Superior temporal gyrus (tissue), 1 donor: ENCODE results near the gene SP2.

Experiments used
- DNase-seq: peaks from one replicate; pipeline ENCODE4 v3.0.0-alpha.2; 2016; ENCODE audit errors: extremely low spot score

SP2 gene

DNA sequence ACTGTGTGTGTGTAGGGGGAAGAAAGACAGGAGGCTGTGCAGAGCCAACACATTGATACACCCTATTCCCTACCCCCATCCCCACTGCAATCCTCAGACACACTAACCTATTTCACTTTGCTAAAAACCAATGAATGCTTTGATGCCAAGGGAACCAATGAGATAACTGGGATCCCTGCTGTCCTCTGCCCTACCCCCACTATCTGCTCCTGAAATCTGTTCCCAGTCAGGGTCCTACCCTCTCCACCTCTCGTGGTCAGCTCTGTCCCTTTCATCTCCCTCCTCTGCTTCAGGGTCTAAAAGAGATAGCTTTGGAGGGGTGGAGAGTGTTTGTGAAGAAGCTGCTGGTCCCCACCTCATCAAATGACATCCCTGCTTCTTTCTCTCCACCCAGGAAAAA is 26.0 kb upstream of the SP2 start:
- DNase-seq = no peak

DNA sequence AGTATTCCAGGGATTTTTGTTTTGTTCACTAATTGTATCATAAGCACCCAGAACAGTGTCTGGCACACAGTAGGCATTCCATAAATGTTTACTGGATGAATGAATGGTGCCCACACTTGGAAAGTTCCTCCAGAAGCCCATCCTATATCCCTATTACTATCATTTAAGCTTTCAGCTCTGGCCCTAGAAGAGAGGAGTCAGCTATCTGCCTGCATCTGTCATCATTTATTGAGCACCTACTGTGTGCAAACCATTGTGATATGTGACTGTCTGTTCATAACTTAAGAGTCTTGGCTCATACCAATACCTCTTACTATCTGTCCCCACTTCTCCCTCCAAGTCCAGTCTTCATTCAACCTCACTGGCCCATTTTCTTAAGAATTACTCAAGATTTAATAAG is 25.0 kb upstream of the SP2 start:
- no peak for DNase-seq

DNA sequence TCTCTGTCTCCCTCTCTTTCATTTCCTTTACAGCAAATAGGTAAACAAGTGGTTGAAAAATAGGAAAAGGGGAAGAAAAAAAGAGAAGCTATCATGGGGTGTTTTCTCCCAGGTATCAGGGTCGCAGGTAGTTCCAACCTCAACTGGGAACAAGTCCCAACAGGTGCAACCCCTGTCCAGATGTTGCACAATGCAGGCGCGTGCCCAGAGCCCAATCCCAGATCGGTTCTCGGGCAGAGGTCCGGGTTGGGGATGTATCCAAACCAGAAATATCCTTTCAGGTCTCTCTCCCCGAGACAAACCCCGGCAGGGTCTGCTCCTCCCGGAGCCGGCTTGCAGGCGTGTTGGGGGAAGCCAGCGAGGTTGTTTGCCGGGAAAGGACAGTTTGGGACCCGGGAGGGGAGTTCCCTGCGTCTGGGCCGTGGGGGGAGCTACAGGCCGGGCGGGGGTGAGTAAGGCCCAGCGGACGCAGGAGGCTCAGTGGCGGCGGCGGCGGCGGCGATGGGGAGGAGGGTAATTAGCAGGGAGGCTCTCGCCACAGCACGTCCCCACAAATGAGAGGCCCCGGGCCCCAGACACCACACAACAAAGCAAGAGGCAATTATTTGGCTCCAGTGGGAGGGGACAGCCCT is 23.9 kb upstream of the SP2 start:
- DNase-seq = no peak

DNA sequence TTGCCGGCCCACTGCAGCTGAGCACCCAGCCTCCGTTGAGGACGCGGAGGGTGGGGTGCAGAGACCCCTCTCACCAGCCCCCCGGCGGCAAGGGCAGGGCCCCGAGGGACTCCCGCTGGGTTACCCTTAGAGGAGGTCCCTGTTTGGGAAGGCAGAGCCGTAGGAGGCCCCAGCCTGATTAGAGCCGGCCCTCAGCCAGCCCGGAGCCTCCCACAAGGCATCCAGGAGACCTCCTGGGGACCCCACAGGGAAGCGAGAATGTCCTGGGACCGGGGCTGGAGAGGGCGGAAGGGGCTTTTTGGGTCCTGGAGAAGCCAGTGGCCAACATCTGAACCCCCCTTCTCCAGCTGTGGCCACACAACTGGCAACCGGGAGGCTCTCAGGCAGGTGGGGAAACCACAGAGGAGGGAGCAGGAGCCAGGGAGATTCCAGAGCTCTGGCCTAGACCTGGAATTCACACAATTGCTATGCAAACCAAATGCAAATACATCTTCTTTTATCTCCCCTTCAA is 23.3 kb upstream of the SP2 start:
- no peak for DNase-seq

DNA sequence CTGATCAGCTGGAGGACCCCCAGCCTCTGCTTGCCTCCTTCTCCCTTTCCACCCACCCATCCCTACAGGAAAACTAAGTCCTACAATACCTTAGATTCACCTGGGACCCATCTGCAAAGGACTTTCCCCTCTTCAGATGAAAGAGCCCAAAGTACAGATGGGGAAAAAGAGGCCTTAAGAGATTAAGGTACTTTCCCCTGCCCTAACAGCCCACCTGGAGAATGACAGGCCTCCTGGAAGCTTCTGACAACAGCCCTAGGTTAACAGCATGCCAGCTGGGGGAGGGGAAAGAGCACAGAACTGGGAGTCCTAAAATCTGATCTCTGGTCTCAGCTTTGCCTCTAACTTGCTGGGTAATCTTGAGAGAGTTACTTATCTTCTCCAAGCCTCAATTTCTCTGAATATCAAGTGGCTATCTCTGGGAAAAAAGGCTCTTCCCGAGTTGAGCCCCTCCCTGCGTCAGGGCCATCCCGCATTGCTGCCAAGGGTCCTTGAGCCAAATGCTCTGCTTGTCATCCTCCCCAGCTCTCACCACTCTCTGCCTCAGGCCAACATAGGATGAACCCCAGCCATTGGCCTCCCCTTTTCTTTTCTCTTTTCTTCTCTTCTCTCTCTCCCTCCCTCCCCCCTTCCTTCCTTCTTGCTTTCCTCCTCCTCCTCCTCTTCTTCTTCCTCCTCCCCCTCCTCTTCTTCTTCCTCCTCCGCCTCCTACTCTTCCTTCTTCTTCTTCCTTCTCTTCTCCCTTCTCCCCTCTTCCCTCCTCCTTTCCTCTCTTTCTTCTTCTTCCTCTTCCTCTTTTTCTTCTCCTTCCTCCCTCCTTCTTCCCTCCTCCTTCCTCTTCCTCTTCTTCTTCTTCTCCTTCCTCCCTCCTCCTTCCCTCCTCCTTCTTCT is 22.6 kb upstream of the SP2 start:
- no peak for DNase-seq

DNA sequence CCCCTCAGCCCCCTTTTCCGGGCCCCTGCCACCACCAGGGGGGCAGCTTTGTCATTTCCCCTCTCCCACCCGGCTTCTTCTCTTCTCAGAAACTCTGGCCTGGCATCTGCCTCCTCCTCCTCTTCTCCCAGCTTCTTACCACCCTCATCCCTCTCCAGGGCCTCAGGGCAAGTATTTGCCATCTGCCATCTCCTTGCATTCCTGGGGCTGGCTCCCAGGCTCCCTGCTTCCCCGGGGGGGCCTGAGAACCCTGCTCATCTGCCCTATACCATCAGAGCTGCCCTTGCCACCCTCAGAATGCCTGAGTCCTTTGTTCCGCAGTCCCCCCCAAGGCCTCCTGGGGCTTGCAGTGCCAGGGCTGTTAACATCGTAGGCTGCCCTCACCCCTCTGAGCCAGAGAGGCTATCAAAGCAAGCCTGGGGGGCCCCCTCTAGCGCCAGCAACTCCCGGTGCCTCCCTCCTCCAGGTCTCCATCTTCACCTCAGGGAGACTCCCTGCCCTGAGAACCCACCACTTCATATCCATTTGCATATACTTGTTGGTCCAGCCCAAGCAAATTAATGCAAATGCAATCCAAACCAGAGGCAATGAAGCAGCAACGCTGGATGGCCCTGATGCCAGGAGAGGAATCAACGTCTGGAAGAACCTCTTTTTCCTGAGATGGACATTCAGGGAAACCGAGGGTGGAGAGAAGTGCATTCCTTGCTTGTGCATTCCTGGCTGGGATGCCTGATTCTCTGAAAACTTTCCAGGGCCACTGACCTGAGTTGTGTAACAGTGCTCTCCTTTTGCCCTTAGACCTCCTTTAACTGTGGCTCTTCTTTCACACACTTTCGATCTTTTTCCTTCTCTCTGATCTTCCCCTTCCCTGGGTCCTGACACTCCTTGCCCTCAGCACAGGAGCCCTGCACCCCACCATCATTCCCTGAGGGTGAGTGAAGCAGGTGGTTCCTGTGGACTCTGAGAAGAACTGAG is 20.7 kb upstream of the SP2 start:
- no peak for DNase-seq

DNA sequence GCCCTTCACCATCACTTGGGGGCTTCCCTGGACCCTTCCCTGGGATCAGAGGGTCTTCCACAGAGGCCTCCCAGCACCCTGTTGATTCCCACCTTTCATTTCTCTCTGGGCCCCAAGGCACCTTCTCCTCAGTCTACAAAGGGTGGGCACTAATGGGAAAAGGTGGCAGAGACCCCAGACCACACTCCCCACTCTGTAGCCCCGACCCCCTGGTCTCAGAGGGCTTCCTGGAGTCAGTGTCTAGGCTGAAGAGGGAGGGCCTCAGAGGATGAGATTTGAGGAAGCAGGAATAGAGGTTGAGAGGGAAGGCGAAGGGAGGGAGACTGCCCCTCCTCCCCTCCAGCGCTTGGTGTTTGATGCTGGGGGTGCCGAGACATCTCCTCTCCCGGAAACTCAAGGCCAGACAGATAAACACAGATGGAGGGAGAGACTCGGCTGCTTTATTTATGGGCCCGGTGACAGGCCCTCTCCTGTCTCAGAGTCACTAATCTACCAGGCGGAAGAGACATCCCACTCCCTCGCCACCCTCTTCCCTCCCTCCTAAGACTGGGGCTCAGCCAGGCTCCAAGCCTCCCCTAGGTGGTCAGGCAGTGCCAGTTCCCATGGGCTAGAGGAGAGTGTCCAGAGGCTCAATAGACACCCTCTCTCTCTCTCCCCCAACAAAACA is 18.5 kb upstream of the SP2 start:
- no peak for DNase-seq

DNA sequence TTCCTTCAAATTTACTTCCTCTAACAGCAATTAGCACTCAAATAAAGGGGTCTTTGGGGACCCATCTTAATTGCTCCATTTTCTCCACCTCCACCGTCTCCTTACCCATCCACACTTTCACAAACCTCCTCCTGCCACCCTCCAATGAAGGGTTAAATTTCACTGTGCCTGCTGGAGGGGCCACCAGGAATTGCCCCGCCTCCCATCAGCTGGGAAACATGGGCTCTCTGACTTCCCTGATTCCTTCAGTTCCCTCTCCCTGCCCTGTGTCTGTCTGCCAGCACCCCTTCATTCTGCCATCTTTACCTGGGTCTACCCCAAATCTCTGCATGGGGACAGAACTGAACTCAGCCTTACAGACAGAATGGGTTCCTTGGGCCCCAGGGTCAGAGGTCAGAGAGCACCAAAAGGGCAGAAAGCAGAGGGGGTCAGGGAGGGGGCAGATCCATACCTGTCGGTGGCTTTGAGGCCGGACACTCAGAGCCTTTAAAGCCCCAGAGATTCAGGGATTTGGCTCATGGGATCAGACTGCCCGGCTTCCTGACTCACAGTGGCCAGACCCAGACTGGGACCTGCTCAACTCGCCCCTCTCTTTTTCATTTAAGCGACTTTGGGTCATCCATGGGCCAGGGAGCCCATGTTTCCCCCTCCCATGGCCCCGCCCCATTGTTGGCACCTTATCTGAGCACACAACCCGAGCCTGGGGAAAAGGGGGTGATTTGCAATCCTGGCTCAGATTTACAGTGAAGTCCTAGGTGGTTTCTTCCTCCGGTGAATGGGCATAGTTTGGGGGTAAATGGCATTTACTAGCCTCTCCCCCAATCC is 17.6 kb upstream of the SP2 start:
- DNase-seq = no peak

DNA sequence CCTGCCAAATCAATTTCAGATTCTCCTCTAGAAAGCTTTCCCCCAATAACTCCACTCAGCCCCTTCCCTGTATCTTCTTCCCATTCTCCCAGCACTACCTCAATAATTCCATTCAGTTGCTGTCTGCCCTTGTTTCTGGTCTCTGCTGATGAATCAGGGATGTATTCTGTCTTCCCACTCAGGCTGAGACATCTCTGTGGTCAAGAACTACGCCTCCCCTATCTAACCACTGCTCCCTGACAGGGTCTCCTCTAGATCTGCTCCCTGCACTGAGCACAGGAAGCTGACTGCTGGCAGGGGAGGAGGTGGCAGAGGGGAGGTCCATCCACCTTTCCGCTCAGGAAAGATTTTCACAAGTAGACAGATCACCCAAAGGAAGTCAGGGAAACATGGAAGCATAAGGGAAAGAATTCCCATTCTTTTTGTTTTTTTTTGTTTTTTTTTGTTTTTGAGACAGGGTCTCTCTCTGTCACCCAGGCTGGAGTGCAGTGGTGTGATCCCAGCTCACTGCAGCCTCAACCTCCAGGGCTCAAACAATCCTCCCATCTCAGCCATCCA is 16.9 kb upstream of the SP2 start:
- no peak for DNase-seq

DNA sequence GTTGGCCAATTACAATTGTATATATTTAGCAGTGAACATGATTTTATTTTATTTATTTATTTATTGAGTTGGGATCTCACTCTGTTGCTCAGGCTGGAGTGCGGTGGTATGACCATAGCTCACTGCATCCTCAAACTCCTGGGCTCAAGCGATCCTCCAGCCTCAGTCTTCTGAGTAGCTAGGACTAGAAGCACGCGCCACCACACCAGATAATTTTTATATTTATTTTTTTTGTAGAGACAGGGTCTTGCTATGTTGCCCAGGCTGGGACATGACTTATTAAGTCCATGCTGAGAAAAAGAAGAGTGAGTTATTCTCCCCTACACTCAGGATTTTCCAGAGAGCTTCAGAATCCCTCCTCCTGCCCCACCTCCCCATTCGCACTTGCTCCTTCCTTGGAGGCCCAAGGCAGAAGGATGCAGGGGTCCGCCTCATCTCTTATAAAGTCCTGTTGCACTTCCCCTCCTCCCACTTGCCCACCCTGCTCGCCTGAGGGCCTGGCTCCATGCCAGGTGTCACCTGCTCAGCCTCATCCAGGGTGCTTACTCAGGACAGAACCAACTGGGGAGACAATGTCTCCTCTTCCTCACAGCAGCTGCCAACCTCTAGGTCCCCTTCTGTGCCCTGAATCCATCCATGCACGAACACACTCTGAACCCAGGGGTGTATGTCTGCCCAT is 16.1 kb upstream of the SP2 start:
- DNase-seq = no peak

DNA sequence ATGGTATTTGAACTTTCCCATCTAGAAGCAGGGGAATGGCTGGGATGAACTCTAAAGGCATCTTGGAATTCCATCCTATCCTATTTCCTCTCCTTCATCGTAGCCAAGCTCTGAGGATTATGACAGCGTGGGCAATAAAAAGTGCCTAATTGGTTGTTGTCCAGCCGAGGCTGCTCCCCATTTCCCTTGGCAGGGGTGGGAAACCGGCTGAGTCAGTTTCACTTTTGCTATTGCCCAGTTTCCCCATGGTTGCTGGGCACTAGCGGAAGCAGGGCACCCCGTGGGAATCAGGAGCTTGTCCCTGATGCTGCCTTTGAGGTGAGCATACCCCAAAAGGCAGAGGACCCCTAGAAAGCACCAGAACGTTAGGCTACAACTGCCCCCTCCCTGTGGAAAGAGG is 13.8 kb upstream of the SP2 start:
- no peak for DNase-seq

DNA sequence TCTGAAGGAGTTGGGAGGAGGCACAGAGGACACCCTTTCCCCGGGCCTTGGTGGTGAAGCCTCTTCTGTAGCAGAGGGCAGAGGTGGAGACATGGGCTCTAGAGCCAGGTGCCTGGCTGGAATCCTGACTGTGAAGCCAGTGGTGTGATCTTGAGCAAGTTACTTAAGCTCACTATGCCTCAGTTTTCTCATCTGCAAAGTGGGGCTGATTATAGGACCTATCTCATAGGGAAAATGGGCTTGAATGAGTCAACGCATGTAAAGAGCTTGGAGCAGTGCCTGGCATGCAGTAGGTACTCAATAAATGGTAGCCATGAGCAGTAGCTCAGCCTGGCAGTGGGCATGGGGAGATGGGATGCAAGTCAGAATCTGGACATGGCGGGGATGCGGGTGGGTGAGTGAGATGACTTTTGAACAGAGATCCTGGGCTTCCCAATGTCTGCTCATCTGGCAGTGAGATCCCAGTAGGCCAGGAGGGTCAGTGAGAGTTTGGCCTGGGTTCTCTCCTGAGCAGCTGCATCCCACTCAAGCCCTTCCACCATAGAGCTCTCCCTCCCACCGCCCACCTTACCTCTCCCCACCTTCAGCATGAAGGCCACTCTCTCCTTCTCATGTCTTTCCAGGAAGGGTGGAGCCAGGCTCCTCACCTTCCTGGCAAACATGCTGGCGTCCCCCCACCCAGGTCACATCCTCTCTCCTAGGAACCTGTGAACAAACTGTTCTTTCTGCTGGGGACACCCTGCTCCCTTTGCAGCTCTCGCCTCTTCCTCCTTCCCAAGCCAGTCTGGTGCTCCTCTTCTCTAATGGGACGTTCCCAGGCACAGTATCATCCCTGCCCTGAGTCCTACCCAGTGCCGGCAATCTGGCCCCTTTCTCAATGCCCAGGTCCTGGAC is 13.1 kb upstream of the SP2 start:
- no peak for DNase-seq

DNA sequence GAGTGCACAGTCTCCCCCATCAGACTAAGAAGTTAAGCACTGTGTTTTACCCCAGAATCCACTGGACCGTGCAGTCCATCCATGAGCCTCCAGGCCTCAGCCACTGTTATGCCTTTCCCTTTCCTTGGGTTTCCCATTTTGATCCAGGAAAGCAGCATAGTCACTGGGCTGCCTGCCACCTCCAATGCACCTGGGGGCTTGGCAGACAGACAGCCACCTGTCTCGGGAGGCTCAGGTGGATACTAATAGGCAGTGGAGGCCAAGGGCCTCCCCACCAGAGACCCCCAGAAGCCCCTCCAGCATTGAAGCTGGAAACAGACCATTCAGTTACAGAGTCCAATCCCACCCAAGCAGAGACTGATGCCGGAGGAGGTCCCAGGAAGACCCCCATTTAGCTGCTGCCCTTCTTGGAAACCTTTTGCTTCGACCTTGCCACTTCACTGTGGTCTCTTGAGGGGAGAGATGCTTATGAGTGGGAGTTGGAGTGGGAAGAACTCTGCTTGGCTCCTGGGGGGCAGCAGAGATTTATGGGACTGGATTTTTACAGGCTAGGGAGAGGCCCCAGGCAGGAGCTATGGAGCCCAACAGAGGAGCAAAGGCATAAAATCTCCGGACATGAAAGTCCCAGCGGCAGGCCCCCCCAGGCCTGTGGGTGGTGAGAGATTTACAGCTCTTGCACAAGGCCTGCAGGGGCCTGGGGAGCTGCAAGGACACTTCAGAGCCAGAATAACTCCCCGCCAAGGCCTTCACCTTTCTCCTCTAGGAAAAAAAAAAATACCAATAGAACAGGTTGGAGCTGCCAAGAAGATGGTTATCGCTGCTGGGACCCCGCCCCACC is 12.2 kb upstream of the SP2 start:
- DNase-seq = no peak

DNA sequence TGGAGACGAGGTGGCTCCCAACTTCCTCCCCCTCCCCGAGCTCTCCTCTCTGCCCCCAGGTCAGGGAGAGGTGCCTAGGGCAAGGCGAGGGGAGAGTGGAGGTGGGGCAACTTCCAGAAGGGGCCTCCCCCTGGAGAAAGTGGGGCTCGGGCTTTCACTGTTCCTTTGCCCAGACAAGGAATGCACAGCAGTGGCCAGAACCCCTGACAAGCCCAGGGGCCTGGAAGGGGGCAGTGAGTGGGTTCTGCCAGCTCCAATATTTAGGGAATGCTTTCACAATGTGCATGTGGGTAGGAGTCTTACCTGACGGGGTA is 11.7 kb upstream of the SP2 start:
- no peak for DNase-seq

DNA sequence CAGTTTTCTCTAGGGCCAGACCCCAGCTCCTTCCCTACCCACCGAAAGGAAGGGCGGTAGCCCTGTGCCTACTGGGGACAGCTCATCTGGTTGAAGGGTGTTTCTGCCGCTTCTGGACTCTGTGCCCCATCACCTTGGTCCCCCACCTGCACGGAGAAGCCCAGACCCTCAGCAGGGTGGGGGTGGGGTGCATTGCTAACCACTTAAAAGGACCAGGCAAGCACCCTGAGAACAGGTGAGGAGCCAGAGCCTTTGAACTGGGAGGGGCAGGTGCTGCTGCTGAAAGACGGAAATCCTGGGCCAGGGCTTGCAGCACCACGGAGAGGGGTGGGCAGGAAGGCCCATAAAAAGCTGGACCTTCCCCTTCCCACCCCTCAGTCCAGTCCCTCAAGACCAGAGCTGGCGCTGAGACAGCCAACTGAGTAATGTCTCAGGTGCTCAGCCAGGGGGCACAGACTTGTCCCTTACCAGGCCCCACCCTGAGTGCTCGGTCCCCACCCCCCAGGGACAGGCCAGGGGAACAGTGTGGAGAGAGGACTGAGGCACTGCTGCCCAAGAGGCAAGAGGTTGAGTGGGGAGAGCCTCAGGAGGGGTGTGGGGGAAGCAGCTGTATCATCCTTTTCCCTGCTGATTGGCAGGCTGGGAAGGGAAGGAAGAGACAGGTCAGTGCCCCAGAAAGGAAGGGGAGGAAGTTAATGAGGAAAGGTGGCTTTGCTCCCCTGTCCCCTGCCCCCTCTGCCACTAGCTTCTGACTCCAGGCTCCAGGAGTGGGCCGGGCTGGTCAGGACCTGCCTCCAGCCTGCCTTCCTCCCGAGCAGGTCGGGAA is 10.9 kb upstream of the SP2 start:
- DNase-seq = no peak

DNA sequence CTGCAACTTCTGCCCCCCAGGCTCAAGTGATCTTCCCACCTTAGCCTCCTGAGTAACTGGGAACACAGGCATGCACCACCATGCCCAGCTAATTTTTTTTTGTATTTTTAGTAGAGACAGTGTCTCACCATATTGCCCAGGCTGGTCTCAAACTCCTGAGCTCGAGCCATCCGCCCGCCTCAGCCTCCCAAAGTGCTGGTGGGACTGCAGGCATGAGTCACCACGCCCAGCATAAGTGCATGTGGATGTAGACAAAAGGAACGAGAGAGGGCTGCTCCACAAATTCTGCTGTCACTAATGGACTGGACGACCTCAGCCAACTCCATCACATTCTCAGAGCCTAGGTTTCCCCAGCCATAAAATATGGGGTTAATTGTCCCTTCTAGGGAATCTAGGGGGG is 7.7 kb upstream of the SP2 start:
- no peak for DNase-seq
